IMR-90 (cell line): Measurements from ENCODE around the gene TRAF3IP3. TPM values are rescaled to one million over a fixed set of nuclear protein-coding genes. Genes with fewer than 3 reads are reported as not detected.

Source experiments
- ATAC-seq: fragments of 200-7000 bp; cut with Tn5 transposase; 2 replicates; pipeline ENCODE4 v1.9.1; 2020; ENCODE audit warnings: low read depth, mild to moderate bottlenecking, moderate library complexity
- BruUV-seq: library from RNA; stranded (reverse); fragments of 400-500 nt; replicated peaks from 2 replicates; lab custom pipeline; 2021; lab: Mats Ljungman, UMichigan
- CTCF ChIA-PET: fragments of 300-600 bp; formaldehyde crosslinking; extraction: SDS; loops from one replicate; lab custom pipeline; 2021; ENCODE audit warnings: antibody characterized with exemption; lab: Yijun Ruan, JAX
- POLR2A ChIA-PET: fragments of 300-600 bp; sonication (Branson Sonifier 250); formaldehyde crosslinking; loops from one replicate; lab custom pipeline; 2022; ENCODE audit warnings: antibody characterized with exemption; ENCODE audit not compliant: unreplicated experiment; lab: Charles Lee
- DNase-seq: peaks from one replicate; pipeline ENCODE4 v3.0.0; 2013
- H2AFZ ChIP-seq: replicated peaks from 2 replicates; pipeline ENCODE3; 2013; ENCODE audit warnings: low read length, mild to moderate bottlenecking; ENCODE audit not compliant: poor library complexity
- H2AK5ac ChIP-seq: 2 replicates; pipeline ENCODE4 v1.6.1; 2013; ENCODE audit warnings: low read depth, low read length, inconsistent platforms
- H2AK9ac ChIP-seq: replicated peaks from 2 replicates; pipeline ENCODE3; 2013; ENCODE audit warnings: mild to moderate bottlenecking, low read depth, low read length, moderate library complexity; ENCODE audit not compliant: poor library complexity
- H2BK120ac ChIP-seq: 2 replicates; pipeline ENCODE4 v1.6.1; 2013; ENCODE audit warnings: low read depth, low read length, inconsistent platforms
- H2BK15ac ChIP-seq: 3 replicates; pipeline ENCODE4 v1.6.1; 2013; ENCODE audit warnings: low read depth, low read length, inconsistent platforms
- H2BK20ac ChIP-seq: 2 replicates; pipeline ENCODE4 v1.6.1; 2013; ENCODE audit warnings: low read depth, mild to moderate bottlenecking, inconsistent platforms, low read length, moderate library complexity
- H2BK5ac ChIP-seq: 2 replicates; pipeline ENCODE4 v1.6.1; 2013; ENCODE audit warnings: mild to moderate bottlenecking, low read depth, low read length, inconsistent platforms; ENCODE audit not compliant: poor library complexity, severe bottlenecking
- H3K14ac ChIP-seq: replicated peaks from 2 replicates; pipeline ENCODE4 v1.6.1; 2013; ENCODE audit warnings: low read depth, low read length, inconsistent platforms
- H3K18ac ChIP-seq: 2 replicates; pipeline ENCODE4 v1.6.1; 2013; ENCODE audit warnings: low read depth, low read length, control low read depth
- H3K23ac ChIP-seq: 2 replicates; pipeline ENCODE4 v1.6.1; 2013; ENCODE audit warnings: low read depth, low read length, inconsistent platforms
- H3K27ac ChIP-seq: 2 replicates; pipeline ENCODE4 v1.5.1; 2013; ENCODE audit warnings: mild to moderate bottlenecking, control low read depth, low read length; ENCODE audit not compliant: insufficient read depth
- H3K27me3 ChIP-seq: 2 replicates; pipeline ENCODE4 v1.6.1; 2013; ENCODE audit warnings: low read length; ENCODE audit not compliant: control insufficient read depth, insufficient read depth
- H3K36me3 ChIP-seq: 2 replicates; pipeline ENCODE4 v1.6.1; 2013; ENCODE audit warnings: low read length, mixed read lengths; ENCODE audit not compliant: control insufficient read depth, insufficient read depth
- H3K4ac ChIP-seq: 2 replicates; pipeline ENCODE4 v1.6.1; 2013; ENCODE audit warnings: low read depth, low read length, inconsistent platforms
- H3K4me1 ChIP-seq: 2 replicates; pipeline ENCODE4 v1.6.1; 2013; ENCODE audit warnings: low read length, mixed read lengths; ENCODE audit not compliant: control insufficient read depth, insufficient read depth
- H3K4me2 ChIP-seq: 2 replicates; pipeline ENCODE4 v1.6.1; 2013; ENCODE audit warnings: low read depth, mild to moderate bottlenecking, control low read depth, low read length, moderate library complexity
- H3K4me3 ChIP-seq: 2 replicates; pipeline ENCODE4 v1.5.1; 2013; ENCODE audit warnings: low read depth, mild to moderate bottlenecking, control low read depth, low read length, moderate library complexity; ENCODE audit not compliant: insufficient read depth
- H3K56ac ChIP-seq: 2 replicates; pipeline ENCODE4 v1.6.1; 2013; ENCODE audit warnings: low read length, inconsistent platforms; ENCODE audit not compliant: insufficient read depth; ENCODE audit errors: extremely low read depth
- H3K79me1 ChIP-seq, 2 experiments: 2 replicates each; pipeline ENCODE4 v1.6.1; 2013; ENCODE audit warnings: low read length in 2 of 2, inconsistent platforms in 1 of 2, low read depth in 1 of 2
- H3K9ac ChIP-seq: 2 replicates; pipeline ENCODE4 v1.6.1; 2013; ENCODE audit warnings: low read depth, low read length, control low read depth
- H3K9me1 ChIP-seq: 2 replicates; pipeline ENCODE4 v1.6.1; 2013; ENCODE audit warnings: low read length, inconsistent platforms; ENCODE audit not compliant: insufficient read depth
- H3K9me3 ChIP-seq: 2 replicates; pipeline ENCODE4 v1.6.1; 2013; ENCODE audit warnings: low read length; ENCODE audit not compliant: control insufficient read depth, insufficient read depth
- H4K20me1 ChIP-seq: 2 replicates; pipeline ENCODE4 v1.6.1; 2013; ENCODE audit warnings: low read length, inconsistent platforms; ENCODE audit not compliant: insufficient read depth
- H4K5ac ChIP-seq: 2 replicates; pipeline ENCODE4 v1.6.1; 2013; ENCODE audit warnings: mild to moderate bottlenecking, low read depth, low read length, control low read depth
- H4K8ac ChIP-seq, 2 experiments: 2 replicates each; pipeline ENCODE4 v1.6.1; 2013; ENCODE audit warnings: low read depth in 2 of 2, low read length in 2 of 2, control low read depth in 1 of 2, inconsistent platforms in 1 of 2
- H4K91ac ChIP-seq: 2 replicates; pipeline ENCODE4 v1.6.1; 2013; ENCODE audit warnings: low read depth, low read length, inconsistent platforms; ENCODE audit not compliant: insufficient read depth
- BHLHE40 ChIP-seq: fragments of 150-350 bp; IDR thresholded peaks from 2 replicates; pipeline ENCODE4 v1.6.1; 2016; ENCODE audit warnings: mild to moderate bottlenecking, low read depth, low read length
- CHD1 ChIP-seq: IDR thresholded peaks from 2 replicates; pipeline ENCODE4 v1.6.1; 2012; ENCODE audit warnings: low read depth, low read length, improper control_type of control experiment
- ELK1 ChIP-seq: fragments of 150-350 bp; IDR thresholded peaks from 2 replicates; pipeline ENCODE4 v1.6.1; 2016; ENCODE audit warnings: low read depth, mild to moderate bottlenecking, low read length, moderate library complexity, borderline replicate concordance
- MAFK ChIP-seq: IDR thresholded peaks from 2 replicates; pipeline ENCODE4 v1.6.1; 2012; ENCODE audit warnings: low read depth, low read length, improper control_type of control experiment
- NFE2L2 ChIP-seq: fragments of 150-350 bp; IDR thresholded peaks from 2 replicates; pipeline ENCODE4 v1.6.1; 2016; ENCODE audit warnings: low read depth, mild to moderate bottlenecking, low read length
- WGBS, 2 experiments: methylation state at CpG; one replicate each; pipeline versions ENCODE4 v1.1.5 to v1.1.7; 2013; ENCODE audit warnings: missing lambda C conversion rate in 2 of 2; ENCODE audit not compliant: insufficient read length in 1 of 2; ENCODE audit errors: extremely low coverage in 2 of 2; 5-methylcytosine and 5-hydroxymethylcytosine counted together
- dilution Hi-C: fragments of 300-500 bp; cut with HindIII; formaldehyde crosslinking; loops from one replicate; pipeline ENCODE4 v1.14.3; 2018; ENCODE audit warnings: low sequenced_read_pairs; ENCODE audit not compliant: unreplicated experiment
- in situ Hi-C: fragments of 300-500 bp; cut with MboI; formaldehyde crosslinking; loops from 3 replicates; pipeline ENCODE4 v1.14.3; 2019; ENCODE audit warnings: low sequenced_read_pairs, inconsistent platforms, mixed read lengths
- intact Hi-C: fragments of 100-400 bp; cut with micrococcal nuclease; formaldehyde crosslinking; loops from 2 replicates; pipeline ENCODE4 v1.10.0; 2022
- polyA plus RNA-seq, 3 experiments: library from polyadenylated mRNA; depleted of rRNA; stranded (reverse); fragments of >200 nt; gene quantifications; 2 replicates each; pipeline ENCODE4 v1.2.3, GENCODE V29; 2012; ENCODE audit warnings: low replicate concordance in 1 of 3
- total RNA-seq: library from RNA; depleted of rRNA; stranded (reverse); fragments of >200 nt; gene quantifications from 2 replicates; pipeline ENCODE4 v1.2.3, GENCODE V29; 2012

Gene TRAF3IP3
- total and polyA plus RNA-seq, 2 of the 4 experiments (the other 2 are of a cell fraction), result 0.12 to 0.18 TPM

GRCh38 chr1:209738270-209738669 lies 17.6 kb upstream of the TRAF3IP3 start:
- Histone ChIP-seq H3K23ac (no peak overlapping the region), H3K9me3 (no peaks in the 10 kb centered on the region), H3K14ac (no peak overlapping the region), H3K79me1 (no peaks in the 10 kb centered on the region), H2BK20ac (no peak overlapping the region), H2AFZ (no peak overlapping the region), H3K4me2 (no peak overlapping the region), H3K56ac (no peak overlapping the region), H3K27me3 (peaks cover 4% of the 10 kb centered on the region), H3K9me1 (0 out of 2 replicates have a peak, but pooled peaks cover 6% of the 10 kb centered on the region), H2AK9ac (no peak overlapping the region), H3K27ac (no peak overlapping the region), H3K4me1 (peaks cover 5% of the 10 kb centered on the region; the same call in 1 of the 2 replicates), H3K4me3 (no peak overlapping the region), H2BK5ac (no peak overlapping the region), H3K4ac (no peak overlapping the region), H4K20me1 (no peaks in the 10 kb centered on the region), H2AK5ac (no peak overlapping the region), H4K91ac (no peak overlapping the region), H2BK15ac (no peak overlapping the region), H4K8ac (no peak overlapping the region), H3K9ac (no peak overlapping the region), H3K36me3 (no peaks in the 10 kb centered on the region), H2BK120ac (no peak overlapping the region), H3K18ac (no peak overlapping the region), H4K5ac (no peak overlapping the region)
- dilution Hi-C loops, result no loop called here
- ChIA-PET CTCF (interaction anchor here (2.0 kb wide), 1 partner anchor 10 kb away, joined by 10 read pairs; no protein-coding TSS in a partner anchor), POLR2A (no interaction called here)
- no TSS peak for BruUV-seq
- no CpG with 5 or more reads among the region's 1 CpG for WGBS, 2 experiments
- intact Hi-C loops, result loop anchor here (2.0 kb wide), 1 partner anchor 31 kb away; no protein-coding TSS in a partner anchor
- in situ Hi-C loops, result no loop called here
- no peak for TF ChIP-seq BHLHE40
- TF ChIP-seq ELK1, result no peak
- no peak for TF ChIP-seq MAFK
- TF ChIP-seq CHD1, result no peak
- no peak for TF ChIP-seq NFE2L2
- ATAC-seq (no peak), DNase-seq (no peak)
